Stimulated activated CD8-positive, alpha-beta memory T cell treated with anti-CD3 and anti-CD28 coated beads, Interleukin-12 subunit alpha, Interleukin-12 subunit beta, amount 100 ng/mL, for 24 hours (primary cell): ENCODE data around the gene SET.
A peak's percentile ranks its signal among the peaks of the same experiment; 100 is the strongest.

ENCODE experiments used
- DNase-seq: peaks from one replicate; pipeline ENCODE4 v3.0.0-alpha.2; 2020; ENCODE audit errors: extremely low read depth

SET gene

DNA sequence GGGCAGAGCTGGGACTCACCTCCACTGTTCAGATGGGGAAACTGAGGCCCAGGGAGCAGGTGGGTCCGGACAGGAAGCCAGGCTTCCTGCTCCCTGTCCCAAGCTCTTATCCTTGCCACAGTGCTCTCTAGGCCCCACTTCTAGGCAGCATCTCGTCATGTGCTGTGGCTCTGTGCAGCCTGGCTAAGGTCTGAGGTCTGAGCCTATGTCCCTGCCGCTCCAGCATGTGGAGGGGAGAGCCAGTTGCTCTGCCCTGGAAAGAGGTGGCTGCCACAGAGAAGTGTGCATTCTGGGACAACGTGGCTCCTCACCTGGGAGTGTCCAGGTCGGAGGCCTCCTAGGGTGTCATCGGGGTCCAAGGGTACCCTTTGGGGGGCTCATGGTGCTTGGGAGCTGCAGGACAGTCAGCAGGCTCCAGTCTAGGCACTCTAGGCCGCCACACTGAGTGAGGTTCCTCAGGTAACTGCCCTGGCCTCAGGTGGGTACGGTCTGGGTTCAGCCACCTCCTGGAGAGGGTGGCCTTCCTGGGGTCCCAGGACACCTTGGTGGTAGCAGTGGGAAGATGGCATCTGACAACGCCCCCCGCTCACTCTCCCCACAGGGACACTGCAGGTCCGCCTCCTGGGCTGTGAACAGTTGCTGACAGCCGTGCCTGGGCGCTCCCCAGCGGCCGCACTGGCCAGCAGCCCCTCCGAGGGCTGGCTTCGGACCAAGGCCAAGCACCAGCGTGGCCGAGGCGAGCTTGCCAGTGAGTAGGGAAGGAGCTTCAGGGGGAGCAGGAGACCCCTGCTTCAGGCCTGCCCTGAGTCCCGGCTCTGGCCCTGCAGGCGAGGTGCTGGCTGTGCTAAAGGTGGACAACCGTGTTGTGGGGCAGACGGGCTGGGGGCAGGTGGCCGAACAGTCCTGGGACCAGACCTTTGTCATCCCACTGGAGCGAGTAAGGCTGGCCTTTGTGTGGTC lies 23.7 kb downstream of the SET start:
- DNase-seq, result no peak

- DNase-seq, result no peak
Observed at GRCh38 chr9:128713411-128713780, 24.4 kb downstream of the SET start.

DNA sequence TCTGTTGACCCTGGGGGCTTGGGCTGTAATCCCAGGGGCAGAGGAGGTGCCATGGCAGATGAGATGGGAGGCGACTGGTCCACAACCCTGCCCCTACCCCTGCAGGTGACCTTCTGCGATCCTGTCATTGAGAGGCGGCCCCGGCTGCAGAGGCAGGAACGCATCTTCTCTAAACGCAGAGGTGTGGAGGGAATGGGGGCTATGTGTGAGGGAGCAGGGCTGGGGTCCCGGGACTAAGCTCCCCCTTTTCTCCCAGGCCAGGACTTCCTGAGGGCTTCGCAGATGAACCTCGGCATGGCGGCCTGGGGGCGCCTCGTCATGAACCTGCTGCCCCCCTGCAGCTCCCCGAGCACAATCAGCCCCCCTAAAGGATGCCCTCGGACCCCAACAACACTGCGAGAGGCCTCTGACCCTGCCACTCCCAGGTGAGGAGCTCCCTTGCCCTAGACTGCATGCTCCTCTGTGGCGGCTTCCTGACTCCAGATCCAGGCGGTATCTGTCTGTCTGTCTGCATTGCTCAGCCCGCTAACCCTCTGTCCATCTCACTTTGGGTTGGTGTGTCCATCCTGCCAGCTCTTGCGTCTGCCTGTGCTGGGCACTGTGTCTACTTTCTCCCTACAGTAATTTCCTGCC lies 25.0 kb downstream of the SET start:
- DNase-seq, result no peak

DNA sequence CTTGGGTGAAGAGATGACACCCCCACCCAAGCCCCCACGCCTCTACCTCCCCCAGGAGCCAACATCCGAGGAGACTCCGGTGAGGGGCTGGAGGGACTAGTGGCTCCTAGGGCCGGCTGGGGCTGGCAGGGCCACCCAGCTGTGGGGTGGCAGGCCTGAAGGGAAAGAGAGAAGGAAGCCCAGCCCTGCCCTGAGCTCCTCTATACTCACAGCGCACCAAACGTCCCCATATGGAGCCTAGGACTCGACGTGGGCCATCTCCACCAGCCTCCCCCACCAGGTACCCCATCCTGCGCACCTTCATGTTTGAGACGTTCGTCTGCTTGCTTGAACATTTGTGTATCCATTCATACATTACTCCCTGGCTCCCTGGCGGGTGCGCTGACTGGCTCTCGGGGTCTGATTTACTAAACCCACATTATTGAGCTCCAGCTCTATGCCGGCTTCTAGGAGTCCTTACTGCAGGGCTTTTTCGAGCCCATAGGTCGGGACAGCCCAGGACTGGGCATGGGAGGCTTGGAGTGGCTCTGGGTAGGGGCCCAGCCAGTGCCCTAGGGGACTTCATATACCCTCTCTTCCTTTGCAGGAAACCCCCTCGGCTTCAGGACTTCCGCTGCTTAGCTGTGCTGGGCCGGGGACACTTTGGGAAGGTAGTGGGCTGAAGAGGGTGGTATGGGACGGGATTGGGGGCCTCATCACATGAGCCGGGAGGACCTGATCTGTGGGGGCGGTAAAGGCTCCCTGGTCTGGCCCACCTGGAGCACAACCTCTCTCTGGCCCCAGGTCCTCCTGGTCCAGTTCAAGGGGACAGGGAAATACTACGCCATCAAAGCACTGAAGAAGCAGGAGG lies 25.8 kb downstream of the SET start:
- DNase-seq, result no peak

DNA sequence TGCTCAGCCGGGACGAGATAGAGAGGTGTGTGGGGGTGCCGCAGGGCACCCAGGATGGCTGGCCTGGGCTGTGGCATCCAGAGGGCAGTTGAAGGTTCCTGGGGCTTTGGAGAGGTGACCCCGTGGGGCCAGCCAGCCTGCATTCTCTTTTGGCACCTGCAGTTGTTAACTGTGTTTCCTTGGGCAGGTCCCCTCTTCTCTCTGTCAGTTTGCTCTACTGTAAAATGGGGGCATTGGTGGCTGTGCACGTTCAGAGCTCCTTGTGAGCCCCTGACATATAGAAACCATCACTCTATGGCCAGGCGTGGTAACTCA lies 26.4 kb downstream of the SET start:
- no peak for DNase-seq

DNA sequence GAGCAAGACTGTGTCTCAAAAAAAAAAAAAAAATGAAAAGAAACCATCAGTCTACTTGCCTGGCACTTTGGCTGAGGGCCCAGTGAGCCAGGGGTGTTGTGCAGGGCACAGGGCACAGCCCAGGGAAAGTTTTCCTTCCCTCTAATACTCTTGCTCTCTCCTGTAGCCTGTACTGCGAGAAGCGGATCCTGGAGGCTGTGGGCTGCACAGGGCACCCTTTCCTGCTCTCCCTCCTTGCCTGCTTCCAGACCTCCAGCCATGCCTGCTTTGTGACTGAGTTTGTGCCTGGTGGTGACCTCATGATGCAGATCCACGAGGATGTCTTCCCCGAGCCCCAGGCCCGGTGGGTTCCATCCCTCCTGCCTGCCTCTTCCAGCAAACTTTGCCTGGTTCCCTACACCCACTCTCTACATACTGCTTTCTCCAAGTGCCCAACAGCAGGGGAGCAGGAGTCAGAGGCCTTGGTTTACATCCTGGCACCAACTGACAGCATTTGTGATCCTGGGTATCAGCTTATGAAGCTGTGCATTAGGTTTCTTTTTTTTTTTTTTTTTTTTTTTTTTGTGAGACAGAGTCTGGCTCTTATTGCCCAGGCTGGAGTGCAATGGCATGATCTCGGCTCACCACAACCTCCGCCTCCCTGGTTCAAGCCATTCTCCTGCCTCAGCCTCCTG lies 27.7 kb downstream of the SET start:
- no peak for DNase-seq

DNA sequence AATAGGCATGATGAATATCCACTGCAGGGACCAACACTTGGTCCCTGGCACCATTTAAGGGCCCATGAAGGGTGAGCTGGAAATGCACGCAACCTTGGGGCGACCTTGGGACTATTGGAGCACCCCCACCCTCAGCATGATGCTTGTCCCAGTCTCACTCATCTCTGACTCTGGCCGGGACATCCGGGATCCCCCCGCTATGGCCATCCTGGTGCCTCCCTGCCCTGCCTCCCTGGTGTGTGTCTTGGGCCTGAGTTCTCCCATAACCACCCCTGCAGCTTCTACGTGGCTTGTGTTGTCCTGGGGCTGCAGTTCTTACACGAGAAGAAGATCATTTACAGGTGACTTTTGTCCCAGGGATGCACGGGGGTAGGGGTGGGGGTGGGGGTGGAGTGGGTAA lies 29.0 kb downstream of the SET start:
- no peak for DNase-seq

DNA sequence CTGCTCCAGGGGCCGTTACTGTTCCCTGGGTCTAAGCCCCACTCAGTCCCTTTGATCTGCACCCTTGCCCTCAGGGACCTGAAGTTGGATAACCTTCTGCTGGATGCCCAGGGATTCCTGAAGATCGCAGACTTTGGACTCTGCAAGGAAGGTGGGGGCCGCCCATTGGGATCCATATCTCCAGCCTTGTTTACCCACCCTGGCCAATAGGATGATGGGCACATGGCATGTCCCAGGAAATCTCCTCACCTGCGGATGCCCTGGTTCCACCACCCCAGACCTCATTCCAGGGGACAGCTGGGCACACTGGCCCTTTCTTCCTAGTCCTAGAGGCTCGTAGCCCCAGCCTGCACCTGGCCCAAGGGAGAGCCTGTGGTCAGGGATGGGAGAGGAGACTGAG lies 29.5 kb downstream of the SET start:
- no peak for DNase-seq

- DNase-seq, result no peak
Observed at GRCh38 chr9:128719919-128720605, 31.0 kb downstream of the SET start.

GRCh38 chr9:128720841-128721486 lies 31.9 kb downstream of the SET start:
- DNase-seq, result no peak

DNA sequence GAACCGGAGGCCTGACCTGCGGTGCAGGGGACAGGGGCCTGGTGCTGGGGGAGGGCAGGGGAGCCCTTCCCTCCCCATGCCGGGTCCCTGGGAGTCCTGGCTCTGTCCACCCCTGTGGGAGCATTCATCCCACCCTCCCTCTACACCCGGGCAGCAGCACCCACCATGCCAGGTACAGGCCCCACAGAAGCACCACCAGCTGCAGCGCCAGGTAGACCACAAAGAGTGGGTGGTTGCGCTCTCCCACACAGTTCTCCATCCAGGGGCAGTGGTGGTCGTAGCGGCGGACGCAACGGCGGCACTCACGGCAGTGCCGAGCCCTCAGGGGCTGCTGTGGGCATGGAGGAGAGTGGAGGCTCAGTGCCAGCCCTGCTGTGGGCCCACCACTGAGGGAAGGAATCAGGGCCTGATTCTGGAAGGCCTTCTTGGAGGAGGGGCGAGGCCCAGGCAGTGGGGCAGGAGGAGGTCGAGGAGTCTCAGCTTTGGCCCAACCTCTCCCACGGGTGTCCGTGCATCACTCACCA lies 32.5 kb downstream of the SET start:
- DNase-seq, result no peak

DNA sequence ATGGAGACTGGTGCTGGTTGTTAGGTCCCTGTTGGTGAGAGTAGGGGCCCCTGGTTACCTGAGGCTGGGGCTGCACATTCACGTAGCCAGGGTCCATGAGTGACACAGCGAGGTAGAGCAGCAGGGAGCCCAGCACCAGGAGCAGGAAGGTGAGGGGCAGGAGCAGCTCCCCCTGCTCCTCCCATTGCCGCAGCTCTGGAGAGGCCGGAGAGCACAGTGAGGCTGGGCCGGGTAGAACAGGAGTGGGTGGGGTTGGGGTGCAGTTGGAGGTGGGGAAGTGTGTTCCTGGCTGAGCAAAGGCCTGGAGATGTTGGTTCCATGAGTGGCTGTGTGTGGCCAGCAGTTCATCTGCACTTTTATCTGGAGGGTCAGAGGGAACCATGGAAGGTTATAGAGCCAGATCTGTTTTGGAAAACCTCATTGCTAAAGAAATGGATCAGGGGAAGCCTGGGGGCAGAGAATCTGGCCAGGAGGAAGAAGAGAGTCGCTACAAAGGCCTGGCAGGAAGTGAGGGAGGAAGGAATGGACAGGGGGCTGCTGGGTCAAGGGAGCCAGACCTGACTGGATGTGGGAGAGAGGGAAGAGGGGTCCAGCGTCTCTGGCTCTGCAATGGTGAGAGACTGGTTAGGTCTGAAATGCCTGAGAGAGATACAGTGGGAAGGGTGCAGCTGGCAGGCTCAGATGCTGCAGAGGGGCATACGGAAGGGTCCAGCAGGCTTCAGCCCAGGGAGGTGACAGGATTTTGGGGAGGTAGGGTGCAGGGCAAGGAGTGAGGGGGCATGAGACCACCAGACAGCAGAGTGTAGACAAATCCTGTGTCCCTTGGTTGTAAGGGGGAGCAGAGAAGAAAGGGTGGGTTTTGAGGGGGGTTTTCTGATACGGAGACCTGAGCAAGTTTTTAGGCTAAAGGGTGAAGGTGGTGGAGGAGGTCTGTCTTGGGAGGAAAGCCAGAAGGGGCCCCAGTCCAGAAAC lies 33.6 kb downstream of the SET start:
- no peak for DNase-seq

DNA sequence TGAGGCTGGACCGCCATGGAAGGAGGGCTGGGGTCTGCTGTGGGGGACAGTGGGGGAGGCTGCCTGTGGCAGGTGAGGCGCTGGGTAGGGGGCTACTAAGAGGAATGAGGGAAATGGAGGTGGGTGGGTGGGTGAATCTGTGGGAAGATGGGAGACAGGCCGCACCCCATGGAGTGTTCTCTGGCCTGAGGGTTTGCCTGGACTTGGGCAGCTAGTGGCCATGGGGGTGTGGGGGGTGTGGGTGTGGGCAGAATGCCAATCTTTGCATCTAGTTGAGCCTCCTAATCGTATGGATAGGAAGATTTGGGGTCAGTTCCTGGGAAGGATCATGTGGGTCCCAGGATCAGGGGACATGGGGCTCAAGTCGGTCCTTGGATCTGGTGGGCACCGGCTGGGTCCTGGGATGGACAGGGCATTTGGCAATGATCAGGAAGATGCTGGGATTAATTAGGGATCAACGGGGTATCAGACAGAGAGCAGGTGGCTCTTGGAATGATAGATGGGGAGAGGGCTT lies 34.4 kb downstream of the SET start:
- no peak for DNase-seq

DNA sequence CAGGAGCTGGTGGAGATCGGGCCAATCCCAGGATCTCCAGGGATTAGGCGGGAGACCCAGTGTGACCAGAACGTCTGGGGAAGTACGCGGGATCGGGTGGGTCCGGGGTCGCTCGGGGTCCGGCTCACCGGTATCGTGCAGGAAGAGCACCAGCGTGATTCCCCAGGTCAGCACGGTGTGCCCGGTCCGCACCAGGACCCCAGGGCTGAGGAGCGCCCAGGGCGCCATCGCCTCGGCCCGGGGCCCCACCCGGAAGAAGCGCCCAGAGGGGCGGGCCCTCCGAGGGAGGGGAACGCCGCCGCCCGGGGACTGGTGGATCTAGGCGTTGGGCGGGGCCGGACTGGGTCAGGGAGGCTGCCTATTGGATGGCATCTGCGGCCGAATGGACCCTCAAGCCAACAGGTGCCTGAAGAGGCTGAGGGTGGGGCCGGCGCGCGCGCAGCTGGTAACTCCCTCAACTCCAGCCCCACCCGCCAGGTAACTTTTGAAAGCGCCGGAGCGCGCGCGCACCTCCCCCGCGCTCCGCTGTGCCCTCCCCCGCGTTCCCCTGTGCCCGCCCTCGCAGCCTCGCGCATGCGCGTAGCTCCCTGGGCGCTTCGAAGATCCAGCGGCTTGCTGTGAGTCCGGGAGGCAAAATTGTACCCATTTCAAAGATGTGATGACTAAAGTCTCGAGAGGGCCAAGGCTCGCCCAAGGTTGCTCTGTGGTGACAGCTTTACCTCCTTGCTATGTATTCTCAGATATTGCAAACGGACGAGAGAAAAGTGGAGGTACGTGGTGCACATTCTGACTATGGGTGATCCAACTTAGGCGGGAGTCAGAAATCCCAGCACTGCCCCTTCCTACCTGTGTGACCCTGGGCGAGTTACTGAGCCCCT lies 35.1 kb downstream of the SET start, which contains the start of gene ZDHHC12:
TSS of gene ZDHHC12 (minus strand) at position 262 of the 878 bp plus-strand sequence. CDS start at position 228, 34 bp downstream.
- peak; percentile 98 for DNase-seq

GRCh38 chr9:128724744-128725211 lies 35.8 kb downstream of the SET start:
- DNase-seq, result no peak

- no peak for DNase-seq
Observed at GRCh38 chr9:128727640-128728248, 38.7 kb downstream of the SET start.

GRCh38 chr9:128728298-128728697 lies 39.3 kb downstream of the SET start:
- DNase-seq, result no peak
